Activated CD4-positive, alpha-beta memory T cell treated with anti-CD3 and anti-CD28 coated beads, Interleukin-2, amount 10 ng/mL, durations not matched to agents 7 days and 5 days (primary cell): ENCODE measurements around the gene C3AR1. TPM values are rescaled to one million over a fixed set of nuclear protein-coding genes. Genes with fewer than 3 reads are reported as not detected.

Experiments used
- CTCF ChIA-PET: fragments of 350-600 bp; sonication (Branson Sonifier 250); formaldehyde crosslinking; loops from one replicate; lab custom pipeline; 2021; ENCODE audit warnings: antibody characterized with exemption, inconsistent platforms; lab: Charles Lee
- POLR2A ChIA-PET: fragments of 350-600 bp; sonication (Branson Sonifier 250); formaldehyde crosslinking; loops from one replicate; lab custom pipeline; 2021; ENCODE audit warnings: antibody characterized with exemption; lab: Charles Lee
- DNase-seq: peaks from one replicate; pipeline ENCODE4 v3.0.0-alpha.2; 2020
- H3K27ac Mint-ChIP-seq: one replicate; pipeline ENCODE4 v1.8.0; 2021; ENCODE audit warnings: mild to moderate bottlenecking, mixed read lengths
- H3K27me3 Mint-ChIP-seq: one replicate; pipeline ENCODE4 v1.8.0; 2021; ENCODE audit warnings: mixed read lengths
- H3K36me3 Mint-ChIP-seq: one replicate; pipeline ENCODE4 v1.8.0; 2021; ENCODE audit warnings: low read depth, mixed read lengths
- H3K4me1 Mint-ChIP-seq: one replicate; pipeline ENCODE4 v1.8.0; 2021; ENCODE audit warnings: mixed read lengths
- H3K4me3 Mint-ChIP-seq: one replicate; pipeline ENCODE4 v1.8.0; 2021; ENCODE audit warnings: mild to moderate bottlenecking, mixed read lengths
- H3K9me3 Mint-ChIP-seq: one replicate; pipeline ENCODE4 v1.8.0; 2021; ENCODE audit warnings: mixed read lengths
- total RNA-seq, 2 experiments: library from RNA; stranded (reverse); gene quantifications; one replicate each; pipeline ENCODE4 v1.2.3, GENCODE V29; 2021

Gene C3AR1
- total RNA-seq, 2 experiments from 2014 or later: 11.4 to 12.2 TPM

GRCh38 chr12:8057306-8057705, 8.9 kb downstream of the C3AR1 start:
- H3K4me3 Mint-ChIP-seq: no peak overlapping the region
- ChIA-PET CTCF (no interaction called here), POLR2A (interaction anchor here (1.0 to 1.4 kb wide), 2 partner anchors 9 to 26 kb away, joined by 3 to 4 read pairs; partner anchors contain the start of gene C3AR1)
- H3K36me3 Mint-ChIP-seq: peaks cover 28% of the 10 kb centered on the region
- no peaks in the 10 kb centered on the region for H3K27me3 Mint-ChIP-seq
- no peak for DNase-seq
- H3K4me1 Mint-ChIP-seq: peaks cover 9% of the 10 kb centered on the region
- no peaks in the 10 kb centered on the region for H3K9me3 Mint-ChIP-seq
- H3K27ac Mint-ChIP-seq: no peak overlapping the region

- no peaks in the 10 kb centered on the region for H3K27me3 Mint-ChIP-seq
- ChIA-PET CTCF (interaction anchor here (0.7 to 1.7 kb wide), 4 partner anchors 9 to 94 kb away, joined by 3 to 6 read pairs (median 4); no protein-coding TSS in a partner anchor), POLR2A (no interaction called here)
- H3K27ac Mint-ChIP-seq: no peak overlapping the region
- H3K36me3 Mint-ChIP-seq: peaks cover 42% of the 10 kb centered on the region
- peaks cover 7% of the 10 kb centered on the region for H3K4me1 Mint-ChIP-seq
- DNase-seq: no peak
- H3K9me3 Mint-ChIP-seq: no peaks in the 10 kb centered on the region
- no peak overlapping the region for H3K4me3 Mint-ChIP-seq
Measured at GRCh38 chr12:8054816-8055215, 11.3 kb downstream of the C3AR1 start.

- CTCF ChIA-PET: no interaction called here
- no peaks in the 10 kb centered on the region for H3K27me3 Mint-ChIP-seq
- DNase-seq: no peak
Measured at GRCh38 chr12:8052679-8053078, 13.5 kb downstream of the C3AR1 start.

GRCh38 chr12:8050600-8051250, 15.4 kb downstream of the C3AR1 start:
- Mint-ChIP-seq H3K9me3 (no peaks in the 10 kb centered on the region), H3K4me3 (no peak overlapping the region), H3K4me1 (peaks cover 29% of the 10 kb centered on the region), H3K27me3 (no peaks in the 10 kb centered on the region), H3K36me3 (peaks cover 75% of the 10 kb centered on the region), H3K27ac (no peak overlapping the region)
- no peak for DNase-seq
- ChIA-PET CTCF (interaction anchor here (0.7 to 9.2 kb wide), 2 partner anchors 11 to 27 kb away, joined by 3 to 105 read pairs; no protein-coding TSS in a partner anchor), POLR2A (interaction anchor here (1.0 to 1.4 kb wide), 2 partner anchors 10 to 27 kb away, joined by 5 read pairs; no protein-coding TSS in a partner anchor)

More at GRCh38 chr12:8052679-8053078, 13.5 kb downstream of the C3AR1 start:
- H3K27ac Mint-ChIP-seq: no peak overlapping the region
- H3K9me3 Mint-ChIP-seq: no peaks in the 10 kb centered on the region
- H3K4me1 Mint-ChIP-seq: peaks cover 18% of the 10 kb centered on the region
- POLR2A ChIA-PET: no interaction called here
- H3K4me3 Mint-ChIP-seq: no peak overlapping the region
- H3K36me3 Mint-ChIP-seq: peaks cover 59% of the 10 kb centered on the region

- H3K4me1 Mint-ChIP-seq: peaks cover 29% of the 10 kb centered on the region
- ChIA-PET POLR2A (no interaction called here), CTCF (interaction anchor here (0.6 to 9.2 kb wide), 2 partner anchors 24 to 29 kb away, joined by 3 to 105 read pairs; no protein-coding TSS in a partner anchor)
- DNase-seq: no peak
- H3K27ac Mint-ChIP-seq: no peak overlapping the region
- no peaks in the 10 kb centered on the region for H3K9me3 Mint-ChIP-seq
- H3K4me3 Mint-ChIP-seq: no peak overlapping the region
- no peaks in the 10 kb centered on the region for H3K27me3 Mint-ChIP-seq
- peaks cover 75% of the 10 kb centered on the region for H3K36me3 Mint-ChIP-seq
Measured at GRCh38 chr12:8048906-8049305, 17.3 kb downstream of the C3AR1 start.

GRCh38 chr12:8047842-8048241, 18.3 kb downstream of the C3AR1 start:
- Mint-ChIP-seq H3K36me3 (peaks cover 74% of the 10 kb centered on the region), H3K27ac (no peak overlapping the region), H3K9me3 (no peaks in the 10 kb centered on the region), H3K4me3 (no peak overlapping the region), H3K4me1 (peaks cover 29% of the 10 kb centered on the region), H3K27me3 (no peaks in the 10 kb centered on the region)
- ChIA-PET POLR2A (no interaction called here), CTCF (interaction anchor here (0.6 to 9.2 kb wide), 2 partner anchors 17 to 30 kb away, joined by 3 to 105 read pairs; no protein-coding TSS in a partner anchor)
- DNase-seq: no peak

GRCh38 chr12:8045952-8046944, 19.9 kb downstream of the C3AR1 start:
- Mint-ChIP-seq H3K4me1 (peaks cover 29% of the 10 kb centered on the region), H3K9me3 (no peaks in the 10 kb centered on the region), H3K27ac (no peak overlapping the region), H3K36me3 (peaks cover 73% of the 10 kb centered on the region), H3K4me3 (no peak overlapping the region), H3K27me3 (no peaks in the 10 kb centered on the region)
- DNase-seq: peak; percentile 85
- CTCF ChIA-PET: interaction anchor here (0.6 to 9.2 kb wide), 15 partner anchors 8 to 113 kb away, joined by 3 to 105 read pairs (median 4); no protein-coding TSS in a partner anchor
- POLR2A ChIA-PET: interaction anchor here (1.1 kb wide), 1 partner anchor 31 kb away, joined by 5 read pairs; no protein-coding TSS in a partner anchor

GRCh38 chr12:8040791-8041190, 25.4 kb downstream of the C3AR1 start:
- no peaks in the 10 kb centered on the region for H3K27me3 Mint-ChIP-seq
- H3K9me3 Mint-ChIP-seq: no peaks in the 10 kb centered on the region
- peaks cover 35% of the 10 kb centered on the region for H3K4me1 Mint-ChIP-seq
- DNase-seq: no peak
- CTCF ChIA-PET: interaction anchor here (0.6 to 1.6 kb wide), 6 partner anchors 13 to 196 kb away, joined by 3 to 6 read pairs (median 4); partner anchors contain the start of gene C3AR1
- no peak overlapping the region for H3K27ac Mint-ChIP-seq
- POLR2A ChIA-PET: interaction anchor here (0.9 to 1.4 kb wide), 3 partner anchors 9 to 13 kb away, joined by 4 to 6 read pairs (median 5); partner anchors contain the start of gene FOXJ2
- H3K36me3 Mint-ChIP-seq: peaks cover 38% of the 10 kb centered on the region
- H3K4me3 Mint-ChIP-seq: no peak overlapping the region

GRCh38 chr12:8038659-8039114, 27.5 kb downstream of the C3AR1 start:
- ChIA-PET CTCF (interaction anchor here (0.6 to 2.7 kb wide), 7 partner anchors 11 to 178 kb away, joined by 3 to 9 read pairs (median 3); no protein-coding TSS in a partner anchor), POLR2A (interaction anchor here (1.2 to 3.1 kb wide), 6 partner anchors 11 to 106 kb away, joined by 3 to 20 read pairs (median 4); partner anchors contain the start of gene C3AR1)
- H3K4me1 Mint-ChIP-seq: peaks cover 55% of the 10 kb centered on the region
- no peaks in the 10 kb centered on the region for H3K27me3 Mint-ChIP-seq
- H3K36me3 Mint-ChIP-seq: peaks cover 31% of the 10 kb centered on the region
- peak; percentile 37 for DNase-seq
- peak overlapping the region; percentile 25 for H3K4me3 Mint-ChIP-seq
- H3K9me3 Mint-ChIP-seq: no peaks in the 10 kb centered on the region
- no peak overlapping the region for H3K27ac Mint-ChIP-seq

GRCh38 chr12:8037947-8038346, 28.2 kb downstream of the C3AR1 start:
- POLR2A ChIA-PET: interaction anchor here (1.2 to 3.1 kb wide), 4 partner anchors 11 to 50 kb away, joined by 3 to 20 read pairs (median 6); no protein-coding TSS in a partner anchor
- no peak for DNase-seq
- H3K4me3 Mint-ChIP-seq: no peak overlapping the region
- H3K36me3 Mint-ChIP-seq: peaks cover 26% of the 10 kb centered on the region
- H3K4me1 Mint-ChIP-seq: peaks cover 59% of the 10 kb centered on the region
- CTCF ChIA-PET: interaction anchor here (1.2 to 2.7 kb wide), 5 partner anchors 11 to 177 kb away, joined by 3 to 9 read pairs (median 5); no protein-coding TSS in a partner anchor
- no peaks in the 10 kb centered on the region for H3K9me3 Mint-ChIP-seq
- H3K27me3 Mint-ChIP-seq: no peaks in the 10 kb centered on the region
- H3K27ac Mint-ChIP-seq: no peak overlapping the region

GRCh38 chr12:8037046-8037663, 29.0 kb downstream of the C3AR1 start:
- Mint-ChIP-seq H3K27ac (no peak overlapping the region), H3K4me1 (peaks cover 60% of the 10 kb centered on the region), H3K27me3 (no peaks in the 10 kb centered on the region), H3K4me3 (no peak overlapping the region), H3K9me3 (no peaks in the 10 kb centered on the region), H3K36me3 (peaks cover 20% of the 10 kb centered on the region)
- DNase-seq: no peak
- POLR2A ChIA-PET: interaction anchor here (1.3 to 3.1 kb wide), 2 partner anchors 10 to 44 kb away, joined by 4 to 20 read pairs; no protein-coding TSS in a partner anchor
- CTCF ChIA-PET: interaction anchor here (1.3 to 2.7 kb wide), 4 partner anchors 9 to 104 kb away, joined by 3 to 9 read pairs (median 6); no protein-coding TSS in a partner anchor
